HepG2 (cell line): ENCODE results near the gene TNFAIP1. TPM values are rescaled to one million over a fixed set of nuclear protein-coding genes. Genes with fewer than 3 reads are reported as not detected.
A peak's percentile ranks its signal among the peaks of the same experiment; 100 is the strongest.

Experiments used
- FOXK1 ChIP-seq: sonication (generic); formaldehyde crosslinking; IDR thresholded peaks from 2 replicates; pipeline ENCODE4 v1.4.0; 2020; ENCODE audit warnings: low read depth, missing genetic modification reagents, borderline replicate concordance
- GZF1 ChIP-seq: sonication (generic); formaldehyde crosslinking; IDR thresholded peaks from 2 replicates; pipeline ENCODE4 v1.5.1; 2020; ENCODE audit warnings: mild to moderate bottlenecking, missing genetic modification reagents
- HNRNPL ChIP-seq: fragments of 200-400 bp; formaldehyde crosslinking; IDR thresholded peaks from 2 replicates; pipeline ENCODE4 v1.6.1; 2017; ENCODE audit warnings: mild to moderate bottlenecking, low read depth, low read length
- NONO ChIP-seq, 2 experiments: fragments of 450-650 bp in 1 of 2; sonication (generic) in 1 of 2; formaldehyde crosslinking in 1 of 2; IDR thresholded peaks in 1 of 2; conservative IDR thresholded peaks in 1 of 2; 2 replicates each; pipeline versions ENCODE4 v1.6.1 to v1.8.0; 2017 to 2022; ENCODE audit warnings: mild to moderate bottlenecking in 1 of 2, missing genetic modification reagents in 1 of 2, moderate library complexity in 1 of 2
- NR2F1 ChIP-seq, 2 experiments: fragments of 450-650 bp in 1 of 2; formaldehyde crosslinking in 1 of 2; IDR thresholded peaks; 2 replicates each; pipeline versions ENCODE4 v1.5.0 to v1.6.1; 2016 to 2020; ENCODE audit warnings: mild to moderate bottlenecking in 1 of 2, missing compliant biosample characterization in 1 of 2, missing genetic modification reagents in 1 of 2, moderate library complexity in 1 of 2
- PRMT3 ChIP-seq: sonication (generic); formaldehyde crosslinking; IDR thresholded peaks from 2 replicates; pipeline ENCODE4 v1.8.1; 2022; ENCODE audit warnings: low read depth, mild to moderate bottlenecking, moderate library complexity, missing genetic modification reagents, borderline replicate concordance
- SYNCRIP ChIP-seq: fragments of 200-400 bp; formaldehyde crosslinking; IDR thresholded peaks from 2 replicates; pipeline ENCODE4 v1.6.1; 2018; ENCODE audit warnings: mild to moderate bottlenecking, low read depth, low read length; ENCODE audit not compliant: insufficient read depth
- ZBTB8A ChIP-seq: sonication (generic); formaldehyde crosslinking; IDR thresholded peaks from 2 replicates; pipeline ENCODE4 v1.4.0; 2020; ENCODE audit warnings: mild to moderate bottlenecking, low read depth, missing genetic modification reagents, borderline replicate concordance
- ZNF251 ChIP-seq: sonication (generic); formaldehyde crosslinking; IDR thresholded peaks from 2 replicates; pipeline ENCODE4 v1.9.0; 2021; ENCODE audit warnings: mild to moderate bottlenecking, missing genetic modification reagents
- ZNF30 ChIP-seq: sonication (generic); formaldehyde crosslinking; IDR thresholded peaks from 2 replicates; pipeline ENCODE4 v1.5.0; 2020; ENCODE audit warnings: mild to moderate bottlenecking, missing genetic modification reagents
- ZNF460 ChIP-seq: sonication (generic); formaldehyde crosslinking; IDR thresholded peaks from 2 replicates; pipeline ENCODE4 v1.5.1; 2020; ENCODE audit warnings: missing genetic modification reagents, mild to moderate bottlenecking, borderline replicate concordance
- ZNF709 ChIP-seq: sonication (generic); formaldehyde crosslinking; IDR thresholded peaks from 2 replicates; pipeline ENCODE4 v1.5.0; 2020; ENCODE audit warnings: mild to moderate bottlenecking, missing genetic modification reagents
- ZNF761 ChIP-seq: sonication (generic); formaldehyde crosslinking; conservative IDR thresholded peaks from 2 replicates; pipeline ENCODE4 v1.4.0; 2020; ENCODE audit warnings: mild to moderate bottlenecking, missing genetic modification reagents
- ZNF878 ChIP-seq: sonication (generic); formaldehyde crosslinking; IDR thresholded peaks from 2 replicates; pipeline ENCODE4 v1.8.1; 2023; ENCODE audit warnings: mild to moderate bottlenecking, missing genetic modification reagents, moderate library complexity
- ZSCAN21 ChIP-seq: sonication (generic); formaldehyde crosslinking; IDR thresholded peaks from 2 replicates; pipeline ENCODE4 v1.8.0; 2022; ENCODE audit warnings: mild to moderate bottlenecking, missing genetic modification reagents, moderate library complexity, borderline replicate concordance
- polyA plus RNA-seq, 8 experiments: library from polyadenylated mRNA; depleted of rRNA in 3 of 8; stranded (reverse) in 7 of 8; unstranded in 1 of 8; fragments of >200 nt; fragmentation: Illumina TruSeq in 4 of 8; extraction: Trizol in 4 of 8; gene quantifications; 2 replicates each; pipeline versions ENCODE4 v1.2.1 to v1.2.3, GENCODE V29; 2011 to 2016; ENCODE audit warnings: low read depth in 4 of 8, missing spikeins in 1 of 8, mixed read lengths in 1 of 8; ENCODE audit not compliant: insufficient read depth in 1 of 8
- total RNA-seq, 5 experiments: library from RNA; depleted of rRNA; stranded (reverse); fragments of >200 nt; fragmentation: Illumina TruSeq; extraction: Trizol; gene quantifications; 2 replicates each; pipeline ENCODE4 v1.2.3, GENCODE V29; 2016; ENCODE audit warnings: low read depth in 1 of 5
- TF ChIP-seq, protein P1 (sequence below): sonication (generic); formaldehyde crosslinking; IDR thresholded peaks from 2 replicates; pipeline ENCODE4 v1.8.0; 2022; ENCODE audit warnings: missing genetic modification reagents, mild to moderate bottlenecking, inconsistent platforms, borderline replicate concordance
- TF ChIP-seq, protein P2 (sequence below): sonication (generic); formaldehyde crosslinking; IDR thresholded peaks from 2 replicates; pipeline ENCODE4 v1.5.0; 2020; ENCODE audit warnings: mild to moderate bottlenecking, missing genetic modification reagents
- TF ChIP-seq, protein P3 (sequence below): IDR thresholded peaks from 2 replicates; pipeline ENCODE4 v1.6.1; 2016; ENCODE audit warnings: low read depth

Gene TNFAIP1
- total and polyA plus RNA-seq, 2 of the 13 experiments (the other 11 are each of a cell fraction or from before 2014, with no cell fraction given), result 17.5 to 40.6 TPM

DNA sequence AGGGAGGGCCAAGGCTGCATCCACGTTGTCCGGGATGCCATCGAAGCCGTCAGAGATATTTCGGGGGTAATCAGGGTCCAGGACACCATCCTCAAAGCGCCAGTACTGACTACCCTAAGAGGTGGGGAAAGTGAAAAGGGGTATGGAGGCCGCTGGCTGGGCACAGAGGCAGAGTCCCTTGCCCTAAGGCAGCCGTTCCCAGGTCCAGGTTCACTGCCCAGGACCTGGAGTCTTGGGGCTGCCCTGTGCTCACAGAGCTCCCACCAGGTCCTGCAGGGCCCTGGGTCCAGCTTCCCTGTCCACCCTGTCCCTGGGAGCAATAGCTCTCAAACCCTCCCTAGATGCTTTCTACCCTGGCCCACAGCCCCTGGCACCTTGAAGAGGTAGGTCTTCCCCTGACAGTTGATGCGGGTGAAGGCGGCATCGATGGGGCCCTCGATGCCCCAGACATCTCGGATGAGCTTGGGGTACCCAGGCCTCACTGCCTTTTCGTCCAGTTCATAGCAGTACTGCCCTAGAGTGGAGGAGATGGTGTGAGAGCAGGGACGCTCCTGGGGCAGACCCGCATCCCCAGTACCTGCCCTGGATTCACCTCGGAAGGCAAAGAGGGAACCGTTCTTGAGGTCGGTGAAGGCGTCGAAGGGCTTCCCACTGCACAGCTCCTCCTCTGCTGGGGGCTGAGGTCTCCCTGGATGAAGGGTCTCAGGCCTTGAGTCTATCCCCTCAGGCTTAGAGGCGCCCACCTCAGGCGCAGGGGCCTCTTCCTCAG lies 33.5 kb downstream of the TNFAIP1 start (continued):
- TF ChIP-seq, protein P1, sequence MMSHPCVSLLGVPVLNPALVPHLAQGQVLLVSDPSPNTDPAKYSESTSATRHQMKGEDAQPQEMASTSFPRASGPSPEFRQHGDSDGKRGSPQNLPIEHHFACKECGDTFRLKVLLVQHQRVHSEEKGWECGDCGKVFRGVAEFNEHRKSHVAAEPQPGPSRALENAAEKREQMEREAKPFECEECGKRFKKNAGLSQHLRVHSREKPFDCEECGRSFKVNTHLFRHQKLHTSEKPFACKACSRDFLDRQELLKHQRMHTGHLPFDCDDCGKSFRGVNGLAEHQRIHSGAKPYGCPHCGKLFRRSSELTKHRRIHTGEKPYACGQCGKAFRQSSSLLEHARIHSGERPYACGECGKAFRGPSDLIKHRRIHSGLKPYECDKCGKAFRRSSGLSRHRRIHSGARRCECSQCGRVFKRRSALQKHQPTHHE, result no peak
- no peak for TF ChIP-seq GZF1 (CRISPR knock-in tag)
- TF ChIP-seq HNRNPL, result 0 out of 2 replicates have a peak, but pooled peaks have one; percentile 49
- no peak for TF ChIP-seq ZNF30 (CRISPR knock-in tag)
- TF ChIP-seq, protein P2, sequence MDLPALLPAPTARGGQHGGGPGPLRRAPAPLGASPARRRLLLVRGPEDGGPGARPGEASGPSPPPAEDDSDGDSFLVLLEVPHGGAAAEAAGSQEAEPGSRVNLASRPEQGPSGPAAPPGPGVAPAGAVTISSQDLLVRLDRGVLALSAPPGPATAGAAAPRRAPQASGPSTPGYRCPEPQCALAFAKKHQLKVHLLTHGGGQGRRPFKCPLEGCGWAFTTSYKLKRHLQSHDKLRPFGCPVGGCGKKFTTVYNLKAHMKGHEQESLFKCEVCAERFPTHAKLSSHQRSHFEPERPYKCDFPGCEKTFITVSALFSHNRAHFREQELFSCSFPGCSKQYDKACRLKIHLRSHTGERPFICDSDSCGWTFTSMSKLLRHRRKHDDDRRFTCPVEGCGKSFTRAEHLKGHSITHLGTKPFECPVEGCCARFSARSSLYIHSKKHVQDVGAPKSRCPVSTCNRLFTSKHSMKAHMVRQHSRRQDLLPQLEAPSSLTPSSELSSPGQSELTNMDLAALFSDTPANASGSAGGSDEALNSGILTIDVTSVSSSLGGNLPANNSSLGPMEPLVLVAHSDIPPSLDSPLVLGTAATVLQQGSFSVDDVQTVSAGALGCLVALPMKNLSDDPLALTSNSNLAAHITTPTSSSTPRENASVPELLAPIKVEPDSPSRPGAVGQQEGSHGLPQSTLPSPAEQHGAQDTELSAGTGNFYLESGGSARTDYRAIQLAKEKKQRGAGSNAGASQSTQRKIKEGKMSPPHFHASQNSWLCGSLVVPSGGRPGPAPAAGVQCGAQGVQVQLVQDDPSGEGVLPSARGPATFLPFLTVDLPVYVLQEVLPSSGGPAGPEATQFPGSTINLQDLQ, result no peak
- TF ChIP-seq ZNF761 (CRISPR knock-in tag), result no peak
- no peak for TF ChIP-seq ZBTB8A (CRISPR knock-in tag)
- TF ChIP-seq SYNCRIP, result no peak
- TF ChIP-seq ZNF709 (CRISPR knock-in tag), result no peak
- TF ChIP-seq NR2F1 (CRISPR knock-in tag; IDR thresholded peaks at IDR 0.05), result no peak
- no peak for TF ChIP-seq NONO (IDR thresholded peaks at IDR 0.05)
- no peak for TF ChIP-seq NONO (CRISPR knock-in tag; conservative IDR thresholded peaks at IDR 0.05)
- TF ChIP-seq, protein P3, sequence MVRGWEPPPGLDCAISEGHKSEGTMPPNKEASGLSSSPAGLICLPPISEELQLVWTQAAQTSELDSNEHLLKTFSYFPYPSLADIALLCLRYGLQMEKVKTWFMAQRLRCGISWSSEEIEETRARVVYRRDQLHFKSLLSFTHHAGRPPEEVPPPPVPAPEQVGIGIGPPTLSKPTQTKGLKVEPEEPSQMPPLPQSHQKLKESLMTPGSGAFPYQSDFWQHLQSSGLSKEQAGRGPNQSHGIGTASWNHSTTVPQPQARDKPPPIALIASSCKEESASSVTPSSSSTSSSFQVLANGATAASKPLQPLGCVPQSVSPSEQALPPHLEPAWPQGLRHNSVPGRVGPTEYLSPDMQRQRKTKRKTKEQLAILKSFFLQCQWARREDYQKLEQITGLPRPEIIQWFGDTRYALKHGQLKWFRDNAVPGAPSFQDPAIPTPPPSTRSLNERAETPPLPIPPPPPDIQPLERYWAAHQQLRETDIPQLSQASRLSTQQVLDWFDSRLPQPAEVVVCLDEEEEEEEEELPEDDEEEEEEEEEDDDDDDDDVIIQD (CRISPR knock-in tag), result no peak
- no peak for TF ChIP-seq ZNF878 (CRISPR knock-in tag)
- no peak for TF ChIP-seq FOXK1 (CRISPR knock-in tag)
- TF ChIP-seq PRMT3 (CRISPR knock-in tag), result no peak
- no peak; the same call in 1 of the 2 replicates for TF ChIP-seq ZSCAN21 (CRISPR knock-in tag)
- no peak for TF ChIP-seq ZNF251
- no peak for TF ChIP-seq ZNF460
